K562 treated with DMSO at 1 percent for 24 hours (cell line): ENCODE results near the gene DEFB110. TPM values are rescaled to one million over a fixed set of nuclear protein-coding genes. Genes with fewer than 3 reads are reported as not detected.

Experiments used
- total RNA-seq: library from RNA; unstranded; fragments of 300-600 nt; gene quantifications from 2 replicates; pipeline ENCODE4 v1.2.3, GENCODE V29; 2022; ENCODE audit warnings: low read depth; ENCODE audit not compliant: insufficient read depth

The DEFB110 gene
- total RNA-seq, result not detected in 2 replicates

GRCh38 chr6:50021894-50022293, at the start of gene DEFB110:
Gene DEFB110 (minus strand): TSS chr6:50021994. CDS start chr6:50021935, 59 bp downstream.

DNA sequence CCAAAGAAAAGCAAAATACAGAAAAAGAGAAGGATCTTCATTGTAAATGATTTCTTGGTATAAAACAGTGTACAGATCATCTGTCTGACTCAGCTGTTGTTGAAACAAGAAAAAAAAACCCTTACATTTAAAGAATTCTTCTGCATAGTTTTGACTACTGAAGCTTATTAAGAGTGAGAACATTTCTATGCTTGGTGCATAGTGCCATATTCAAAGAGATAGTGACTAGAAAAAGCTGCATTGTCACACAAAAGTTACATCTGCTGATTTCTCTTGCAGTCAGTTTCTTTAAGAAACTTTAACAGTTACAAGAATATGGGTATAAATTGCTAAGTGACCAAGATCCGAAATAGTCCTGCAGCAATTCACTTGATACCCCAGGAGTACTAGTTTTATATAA, 28.0 kb upstream of the DEFB110 start, which contains the start of gene DEFB112:
TSS of gene DEFB112 (minus strand) at position 101 of the 400 bp plus-strand sequence. CDS start at position 41, 60 bp downstream.

GRCh38 chr6:49969605-49970004, 52.2 kb downstream of the DEFB110 start, which contains the start of gene DEFB113:
Gene DEFB113 (minus strand): TSS chr6:49969625. CDS start chr6:49969625, 0 bp downstream.

Other genes with a start within 250 kb of the DEFB110 start
- gene PGK2, start 234.7 kb downstream of the DEFB110 start, total RNA-seq, result not detected in 2 replicates
- not detected in 2 replicates for gene CRISP1, start 155.5 kb downstream of the DEFB110 start, total RNA-seq
- not detected in 2 replicates for gene DEFB114, start 57.8 kb downstream of the DEFB110 start, total RNA-seq
- not detected in 2 replicates for gene DEFB113, start 52.4 kb downstream of the DEFB110 start, total RNA-seq
- not detected in 2 replicates for gene DEFB112, start 27.9 kb upstream of the DEFB110 start, total RNA-seq